CD4-positive, alpha-beta T cell treated with Interleukin-4 for 1 hour (primary cell): ENCODE measurements around the gene SUOX.
"Not testable (repeated sequence)": the region's sequence is repeated elsewhere in the genome, so short reads cannot be mapped to it uniquely, and the experiment has no call there.

ENCODE experiments used
- DNase-seq, 2 donors: peaks; one replicate each; pipeline ENCODE4 v3.0.0-alpha.2; 2020 to 2022

Gene SUOX

DNA sequence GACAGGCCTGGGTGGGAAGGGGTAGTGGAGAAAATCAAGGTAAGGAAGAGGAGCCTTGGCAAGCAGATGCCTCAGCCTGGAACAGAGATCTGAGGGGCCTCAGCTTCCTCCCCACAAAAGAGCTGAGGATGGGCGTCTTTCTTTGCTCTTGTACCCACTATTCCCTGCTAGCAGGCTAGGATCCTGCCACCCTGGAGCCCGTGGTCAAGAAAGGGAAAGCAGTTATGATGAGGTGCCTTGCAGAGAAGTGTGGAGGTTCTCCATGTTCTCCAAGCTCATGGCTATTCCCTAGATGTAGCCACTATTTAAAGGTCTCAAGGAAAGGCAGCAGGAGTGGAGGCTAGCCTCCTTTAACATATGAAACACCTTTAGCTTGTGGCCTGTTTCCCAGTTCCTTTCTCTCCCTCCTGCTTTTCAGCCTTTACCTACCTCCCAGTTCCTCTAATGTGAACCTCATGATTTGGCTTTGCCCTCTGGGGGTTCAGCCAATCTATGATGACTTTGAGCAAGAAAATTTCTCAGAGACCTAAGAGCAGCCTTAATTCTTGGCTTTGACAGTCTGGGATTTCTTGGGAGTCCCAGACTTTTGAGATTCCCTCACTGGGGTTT is 24.9 kb downstream of the SUOX start:
- DNase-seq = no peak

DNA sequence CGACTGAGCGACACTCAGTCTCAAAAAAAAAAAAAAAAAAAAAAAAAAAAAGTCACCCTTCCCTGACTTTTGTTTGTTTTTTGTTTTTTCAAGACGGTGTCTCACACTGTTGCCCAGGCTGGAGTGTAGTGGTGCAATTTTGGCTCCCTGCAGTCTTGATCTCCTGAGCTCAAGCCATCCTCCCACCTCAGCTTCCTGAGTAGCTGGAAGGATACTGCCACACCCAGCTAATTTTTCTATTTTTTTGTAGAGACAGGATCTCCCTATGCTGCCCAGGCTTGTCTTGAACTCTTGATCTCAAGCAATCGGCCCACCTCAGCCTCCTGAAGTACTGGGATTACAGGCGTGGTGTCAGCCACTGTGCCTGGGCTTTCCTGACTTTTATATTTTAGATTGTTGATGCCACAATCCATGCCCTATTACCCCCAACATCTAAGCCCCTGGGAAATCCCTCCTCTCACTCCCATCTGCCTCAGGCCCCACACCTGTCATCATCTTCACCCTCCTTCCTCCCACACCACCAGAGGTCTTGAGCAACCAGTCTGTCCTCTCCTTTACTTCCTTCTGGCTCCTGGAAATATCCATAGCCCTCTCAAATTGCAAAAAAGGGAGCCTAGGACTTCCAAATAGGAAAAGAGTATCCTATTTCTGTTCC is 31.6 kb downstream of the SUOX start:
- no peak for DNase-seq

DNA sequence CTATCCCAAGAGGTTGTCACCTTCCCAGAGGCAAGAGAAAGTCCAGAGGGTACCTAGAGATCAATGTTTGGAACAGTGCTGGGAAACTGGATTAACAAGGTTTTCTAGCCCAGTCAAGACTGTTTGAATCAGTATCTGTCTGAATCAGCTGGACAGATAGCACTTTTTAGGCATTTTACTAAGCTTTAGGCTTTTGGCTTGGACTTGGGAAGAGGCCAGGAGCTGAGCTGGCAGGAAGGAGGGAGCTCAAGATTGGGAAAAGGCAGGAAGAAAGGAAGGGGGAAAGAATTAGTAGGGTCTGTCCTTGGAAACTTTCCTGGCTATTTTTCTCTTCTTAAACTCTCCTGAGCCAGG is 32.1 kb downstream of the SUOX start:
- DNase-seq = no peak

DNA sequence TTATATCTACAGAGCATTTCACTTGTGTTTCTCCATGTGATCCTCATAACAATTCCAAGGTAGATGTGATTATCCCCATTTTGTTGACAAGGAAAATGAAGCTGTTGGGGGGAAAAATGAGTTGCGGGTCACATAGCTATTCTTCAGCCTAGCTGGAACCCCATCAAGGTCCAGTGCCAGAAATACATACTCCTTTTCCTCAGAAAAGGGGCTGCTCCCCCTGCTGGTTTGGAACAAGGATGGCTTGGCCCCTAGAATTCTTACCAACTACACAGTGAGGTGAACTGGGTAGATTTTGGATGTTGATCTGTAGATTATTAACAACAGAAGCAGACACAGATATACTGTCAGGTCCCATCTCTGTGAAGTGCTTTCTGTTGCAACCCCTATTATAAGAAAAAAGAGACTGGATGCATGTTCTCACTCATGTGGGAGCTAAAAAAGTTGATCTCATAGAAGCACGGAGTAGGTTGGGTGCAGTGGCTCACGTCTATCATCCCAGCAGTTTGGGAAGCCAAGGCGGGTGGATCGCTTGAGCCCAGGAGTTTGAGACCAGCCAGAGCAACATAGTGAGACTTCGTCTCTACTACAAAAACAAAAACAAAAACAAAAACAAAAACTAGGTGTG is 32.7 kb downstream of the SUOX start:
- DNase-seq = peak; percentile 48 to 61

DNA sequence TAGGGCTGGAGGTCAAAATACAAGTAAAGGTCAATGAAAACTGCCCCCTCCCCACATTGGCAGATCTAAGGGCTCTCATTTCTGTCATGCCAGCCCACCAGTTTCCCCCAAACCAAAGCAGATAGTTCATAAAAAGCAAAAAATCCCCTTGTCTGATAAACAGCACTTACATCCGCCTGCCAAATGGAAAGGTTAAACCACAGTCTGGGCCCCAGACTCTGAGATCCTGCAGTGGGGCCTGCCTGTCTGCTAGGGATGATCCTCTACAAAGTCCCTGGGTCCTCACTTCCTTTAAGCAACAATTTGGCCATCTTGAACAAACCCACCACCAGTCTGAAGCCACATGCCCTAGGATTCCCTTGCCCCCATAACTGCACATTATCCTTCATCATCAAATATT is 34.9 kb downstream of the SUOX start:
- no peak for DNase-seq

DNA sequence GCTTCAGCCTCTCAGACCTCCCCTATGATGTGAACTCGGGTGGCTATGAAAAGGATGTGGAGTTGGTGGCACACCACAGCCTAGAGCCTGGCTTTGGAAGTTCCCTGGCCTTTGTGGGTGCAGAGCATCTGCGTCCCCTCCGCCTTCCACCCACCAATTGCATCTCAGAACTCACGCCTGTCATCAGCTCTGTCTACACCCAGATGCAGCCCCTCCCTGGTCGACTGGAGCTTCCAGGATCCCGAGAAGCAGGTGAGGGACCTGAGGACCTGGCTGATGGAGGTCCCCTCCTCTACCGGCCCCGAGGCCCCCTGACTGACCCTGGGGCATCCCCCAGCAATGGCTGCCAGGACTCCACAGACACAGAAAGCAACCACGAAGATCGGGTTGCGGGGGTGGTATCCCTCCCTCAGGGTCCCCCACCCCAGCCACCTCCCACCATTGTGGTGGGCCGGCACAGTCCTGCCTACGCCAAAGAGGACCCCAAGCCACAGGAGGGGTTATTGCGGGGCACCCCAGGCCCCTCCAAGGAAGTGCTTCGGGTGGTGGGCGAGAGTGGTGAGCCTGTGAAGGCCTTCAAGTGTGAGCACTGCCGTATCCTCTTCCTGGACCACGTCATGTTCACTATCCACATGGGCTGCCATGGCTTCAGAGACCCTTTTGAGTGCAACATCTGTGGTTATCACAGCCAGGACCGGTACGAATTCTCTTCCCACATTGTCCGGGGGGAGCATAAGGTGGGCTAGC is 37.7 kb downstream of the SUOX start:
- peak; percentile 22 to 44 for DNase-seq

DNA sequence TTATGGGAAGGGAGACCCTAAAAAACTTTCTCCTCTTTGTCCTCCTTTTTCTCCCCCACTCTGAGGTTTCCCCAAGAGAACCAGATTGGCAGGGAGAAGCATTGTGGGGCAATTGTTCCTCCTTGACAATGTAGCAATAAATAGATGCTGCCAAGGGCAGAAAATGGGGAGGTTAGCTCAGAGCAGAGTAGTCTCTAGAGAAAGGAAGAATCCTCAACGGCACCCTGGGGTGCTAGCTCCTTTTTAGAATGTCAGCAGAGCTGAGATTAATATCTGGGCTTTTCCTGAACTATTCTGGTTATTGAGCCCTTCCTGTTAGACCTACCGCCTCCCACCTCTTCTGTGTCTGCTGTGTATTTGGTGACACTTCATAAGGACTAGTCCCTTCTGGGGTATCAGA is 40.1 kb downstream of the SUOX start:
- DNase-seq = no peak

DNA sequence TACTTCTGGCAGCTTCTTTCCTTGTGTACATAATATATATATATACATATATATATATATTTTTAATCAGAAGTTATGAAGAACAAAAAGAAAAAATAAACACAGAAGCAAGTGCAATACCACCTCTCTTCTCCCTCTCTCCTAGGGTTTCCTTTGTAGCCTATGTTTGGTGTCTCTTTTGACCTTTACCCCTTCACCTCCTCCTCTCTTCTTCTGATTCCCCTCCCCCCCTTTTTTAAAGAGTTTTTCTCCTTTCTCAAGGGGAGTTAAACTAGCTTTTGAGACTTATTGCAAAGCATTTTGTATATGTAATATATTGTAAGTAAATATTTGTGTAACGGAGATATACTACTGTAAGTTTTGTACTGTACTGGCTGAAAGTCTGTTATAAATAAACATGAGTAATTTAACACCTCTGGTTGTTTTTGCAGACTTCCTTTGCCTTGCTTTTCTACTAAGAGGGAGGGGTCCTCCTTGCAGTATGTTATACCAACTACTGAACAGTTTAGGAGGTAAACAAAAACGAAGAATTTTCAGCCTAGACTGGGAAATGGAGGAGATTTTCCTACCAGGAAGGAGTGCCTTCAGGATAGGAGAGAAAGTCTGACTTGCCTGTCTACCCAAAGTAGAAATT is 41.1 kb downstream of the SUOX start:
- DNase-seq = no peak

DNA sequence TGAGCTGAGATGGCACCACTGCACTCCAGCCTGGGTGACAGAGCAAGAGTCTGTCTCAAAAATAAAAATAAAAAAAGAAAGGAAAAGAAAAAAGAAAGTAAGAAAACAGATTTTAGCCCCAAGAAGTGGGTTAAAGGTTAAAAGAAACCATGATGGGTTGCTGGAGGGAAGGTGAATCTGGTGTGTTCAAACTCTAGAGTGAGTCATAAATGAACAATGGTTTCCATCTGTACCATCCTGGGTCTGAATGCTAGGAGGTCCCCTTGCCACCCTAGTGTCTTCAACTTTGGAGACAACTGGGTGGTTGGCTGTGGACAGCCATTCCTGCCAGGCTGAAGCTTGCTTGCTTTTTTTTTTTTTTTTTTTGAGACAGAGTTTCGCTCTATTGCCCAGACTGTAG is 43.1 kb downstream of the SUOX start:
- DNase-seq = no peak

DNA sequence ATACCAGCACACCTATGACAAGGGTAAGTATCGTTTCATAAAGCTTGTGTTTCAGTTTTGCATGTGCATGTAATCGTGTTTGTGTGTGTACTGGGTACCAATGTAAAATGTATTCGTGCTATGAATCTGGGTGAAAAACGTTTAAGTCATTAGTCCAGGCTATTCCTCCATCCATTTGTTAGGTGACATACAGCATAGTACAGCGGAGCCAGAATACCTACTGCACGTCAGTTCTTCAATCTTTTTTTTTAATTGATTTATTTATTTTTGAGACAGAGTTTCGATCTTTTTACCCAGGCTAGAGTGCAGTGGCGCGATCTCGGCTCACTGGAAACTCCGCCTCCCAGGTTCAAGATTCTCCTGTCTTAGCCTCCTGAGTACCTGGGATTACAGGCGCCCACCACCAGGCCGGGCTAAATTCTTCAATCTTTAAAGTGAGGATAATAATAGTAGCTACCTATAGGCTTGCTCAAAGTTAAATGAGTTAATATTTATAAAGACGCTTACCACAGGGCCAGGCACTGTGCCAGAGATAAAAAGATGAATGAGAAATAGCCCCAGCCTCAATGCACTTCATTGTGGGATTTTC is 44.0 kb downstream of the SUOX start:
- DNase-seq = no peak

DNA sequence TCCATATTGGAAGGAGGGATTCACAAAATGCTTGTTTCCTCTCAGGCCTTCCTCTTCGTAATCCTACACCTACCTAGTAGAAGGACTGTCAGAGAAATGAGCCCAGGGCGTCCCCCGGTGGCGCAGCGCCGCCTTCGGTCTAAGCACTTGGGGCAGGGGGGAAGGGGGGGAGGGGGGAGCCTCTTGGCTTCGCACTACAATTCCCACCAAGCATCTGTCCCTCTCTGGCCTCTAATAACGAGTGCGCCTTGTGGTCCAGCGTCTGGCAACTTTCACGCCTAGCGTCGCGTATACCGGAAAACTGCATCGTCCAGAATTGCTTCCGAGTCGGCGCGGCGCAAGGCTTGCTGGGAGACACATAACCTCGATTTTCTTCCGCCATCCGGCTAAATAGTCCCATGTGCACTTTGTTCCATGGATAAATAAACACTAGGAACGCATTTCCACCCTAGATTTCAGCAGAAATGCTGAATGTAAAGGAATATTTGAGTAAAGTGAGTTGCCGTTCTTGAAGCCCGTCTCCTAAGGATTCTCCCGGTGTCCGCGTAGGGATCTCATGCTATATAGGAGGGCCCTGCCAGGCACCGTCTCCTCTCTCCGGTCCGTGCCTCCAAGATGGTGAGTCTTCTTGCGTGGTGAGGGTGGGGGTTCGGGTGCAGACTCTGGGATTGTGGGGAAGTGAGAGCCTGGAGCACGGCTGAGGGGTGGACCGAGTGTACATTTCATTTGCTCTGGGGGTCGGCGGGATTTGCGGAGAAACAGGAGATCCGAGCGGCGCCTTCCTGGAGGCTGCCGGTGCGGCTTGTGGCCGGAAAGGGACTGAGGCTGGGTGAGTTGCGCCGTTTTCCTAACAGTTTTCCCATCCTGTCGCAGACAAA is 44.7 kb downstream of the SUOX start, which contains the start of gene RPS26:
Gene RPS26 (plus strand): TSS at position 367 of the 878 bp plus-strand sequence. CDS start 249 bp downstream, at position 616.
- peak; percentile 97 to 98 for DNase-seq

DNA sequence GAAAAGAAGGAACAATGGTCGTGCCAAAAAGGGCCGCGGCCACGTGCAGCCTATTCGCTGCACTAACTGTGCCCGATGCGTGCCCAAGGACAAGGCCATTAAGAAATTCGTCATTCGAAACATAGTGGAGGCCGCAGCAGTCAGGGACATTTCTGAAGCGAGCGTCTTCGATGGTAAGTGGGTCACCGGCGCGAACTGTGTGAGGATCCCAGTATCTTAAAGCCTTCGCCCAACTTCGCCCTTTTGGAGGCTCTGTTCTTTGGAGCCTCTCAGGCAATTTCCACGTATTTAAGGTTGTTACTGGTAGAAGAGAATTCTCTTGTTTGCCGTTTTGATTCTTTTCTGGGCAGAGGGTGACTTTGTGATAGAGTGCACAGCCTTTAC is 45.3 kb downstream of the SUOX start:
- not testable (repeated sequence) for DNase-seq

DNA sequence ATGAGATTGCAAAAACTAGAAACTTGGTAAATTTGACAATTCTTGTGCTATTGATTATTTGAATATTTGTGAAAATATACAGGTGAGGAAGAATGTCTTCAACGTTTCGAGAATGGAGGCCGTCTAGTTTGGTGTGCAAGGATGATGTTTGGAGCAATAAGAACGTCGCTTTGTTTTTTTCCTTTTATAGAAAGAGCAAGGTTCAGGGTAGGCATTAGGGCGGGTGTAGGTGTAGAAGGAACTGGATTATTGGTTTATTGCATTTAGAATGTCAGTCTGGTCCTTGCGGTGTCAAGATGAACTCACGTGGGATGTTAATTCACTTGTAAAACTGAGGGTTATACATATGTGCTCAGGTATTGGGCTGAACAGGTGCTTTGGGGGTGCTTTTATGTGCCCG is 45.8 kb downstream of the SUOX start:
- no peak for DNase-seq

DNA sequence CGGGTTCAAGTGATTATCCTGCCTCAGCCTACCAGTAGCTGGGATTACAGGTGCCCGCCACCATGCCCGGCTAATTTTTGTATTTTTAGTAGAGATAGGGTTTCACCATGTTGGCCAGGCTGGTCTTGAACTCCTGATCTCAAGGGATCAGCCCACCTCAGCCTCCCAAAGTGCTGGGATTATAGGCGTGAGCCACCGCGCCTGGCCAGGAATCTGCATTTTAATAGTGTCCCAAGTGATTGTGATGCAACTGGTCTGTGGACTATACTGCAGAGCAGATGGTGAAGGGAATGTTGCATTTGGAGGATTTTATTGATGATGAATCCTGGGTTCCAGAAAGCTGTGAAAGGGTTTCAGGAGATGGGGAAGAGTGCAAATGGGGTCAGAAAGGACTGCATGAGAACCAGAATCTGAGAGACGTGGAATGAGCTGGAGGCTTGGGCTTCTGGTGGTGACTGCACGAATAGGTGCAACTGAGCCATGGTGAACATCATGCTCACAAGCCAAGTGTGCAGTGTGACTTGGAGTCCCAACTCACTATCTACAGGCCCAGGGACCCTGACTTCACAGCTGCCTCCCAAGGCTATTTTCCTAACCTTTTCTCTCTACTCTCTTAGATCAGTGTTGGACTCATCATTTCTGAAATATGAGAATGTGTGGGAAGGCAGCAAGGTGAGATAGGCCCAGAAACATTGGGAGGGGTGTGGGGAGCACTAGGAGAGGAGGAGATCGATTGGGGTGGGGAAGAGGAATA is 49.1 kb downstream of the SUOX start:
- DNase-seq = no peak

DNA sequence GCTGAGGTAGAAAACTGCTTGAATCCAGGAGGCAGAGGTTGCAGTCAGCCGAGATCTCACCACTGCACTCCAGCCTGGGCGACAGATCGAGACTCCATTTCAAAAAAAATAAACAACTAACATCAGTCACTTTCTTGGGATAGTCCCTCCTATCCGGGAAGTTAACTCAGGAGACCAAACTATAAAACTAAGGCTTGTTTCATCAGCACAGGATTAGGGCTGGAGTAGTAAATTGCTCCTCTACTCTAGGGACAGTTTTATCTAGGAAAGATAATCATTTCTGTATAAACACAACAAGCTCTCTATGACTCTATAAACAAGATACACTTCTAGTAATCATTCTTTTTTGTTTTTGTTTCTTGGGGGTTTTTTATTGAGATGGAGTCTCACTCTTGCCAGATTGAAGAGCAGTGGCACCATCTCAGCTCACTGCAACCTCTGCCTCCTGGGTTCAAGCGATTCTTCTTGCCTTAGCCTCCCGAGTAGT is 56.4 kb downstream of the SUOX start:
- no peak for DNase-seq
